NT2/D1 (cell line): Measurements from ENCODE around the gene ZNF385B.

ENCODE experiments used
- DNase-seq: peaks from one replicate; pipeline ENCODE4 v3.0.0-alpha.2; 2011; ENCODE audit warnings: low read depth, low spot score
- H3K27me3 ChIP-seq: 2 replicates; pipeline ENCODE4 v1.6.0; 2011; ENCODE audit warnings: mild to moderate bottlenecking; ENCODE audit not compliant: insufficient read length, insufficient read depth
- H3K36me3 ChIP-seq: 2 replicates; pipeline ENCODE4 v1.6.1; 2011; ENCODE audit warnings: mild to moderate bottlenecking, low read length, mixed read lengths; ENCODE audit not compliant: insufficient read depth, insufficient read length
- H3K4me1 ChIP-seq: 2 replicates; pipeline ENCODE4 v1.5.1; 2011; ENCODE audit not compliant: insufficient read depth, insufficient read length
- H3K4me3 ChIP-seq: 2 replicates; pipeline ENCODE4 v1.5.1; 2011; ENCODE audit warnings: low read depth; ENCODE audit not compliant: insufficient read length
- H3K9ac ChIP-seq: 2 replicates; pipeline ENCODE4 v1.6.0; 2011; ENCODE audit warnings: low read depth; ENCODE audit not compliant: insufficient read length
- H3K9me3 ChIP-seq: 2 replicates; pipeline ENCODE4 v1.5.1; 2011; ENCODE audit warnings: mild to moderate bottlenecking, low read length; ENCODE audit not compliant: insufficient read depth
- SUZ12 ChIP-seq: IDR thresholded peaks from 2 replicates; pipeline ENCODE4 v1.6.1; 2011; ENCODE audit not compliant: insufficient read length, insufficient read depth; ENCODE audit errors: extremely low read depth
- YY1 ChIP-seq: IDR thresholded peaks from 2 replicates; pipeline ENCODE4 v1.6.1; 2011; ENCODE audit not compliant: insufficient read length, insufficient read depth
- ZNF274 ChIP-seq: IDR thresholded peaks from 2 replicates; pipeline ENCODE4 v1.6.1; 2011; ENCODE audit warnings: mild to moderate bottlenecking, low read depth, low read length

Gene ZNF385B

DNA sequence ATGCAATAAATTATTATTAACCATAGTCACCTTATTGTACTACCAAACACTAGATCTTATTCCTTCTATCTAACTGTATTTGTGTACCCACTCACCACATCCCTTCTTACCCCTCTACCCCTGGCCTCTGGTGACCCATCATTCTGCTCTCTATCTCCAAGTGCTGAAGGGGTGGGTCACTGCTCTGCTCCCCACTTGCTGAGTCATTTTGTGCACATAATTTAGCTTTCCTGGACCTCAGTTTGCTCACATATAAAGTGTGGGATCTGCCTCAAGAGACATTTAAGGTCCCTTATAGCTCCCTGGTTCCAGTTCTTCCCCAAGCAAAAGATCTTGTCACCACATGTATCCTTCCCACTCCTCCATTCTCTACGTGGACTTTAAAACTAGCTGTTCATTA lies 169.4 kb downstream of the ZNF385B start:
- Histone ChIP-seq H3K4me3 (no peak overlapping the region), H3K9me3 (no peaks in the 10 kb centered on the region), H3K36me3 (no peaks in the 10 kb centered on the region), H3K9ac (no peak overlapping the region), H3K27me3 (no peaks in the 10 kb centered on the region), H3K4me1 (no peaks in the 10 kb centered on the region)
- TF ChIP-seq YY1: no peak
- no peak for TF ChIP-seq ZNF274
- TF ChIP-seq SUZ12: no peak
- no peak for DNase-seq

DNA sequence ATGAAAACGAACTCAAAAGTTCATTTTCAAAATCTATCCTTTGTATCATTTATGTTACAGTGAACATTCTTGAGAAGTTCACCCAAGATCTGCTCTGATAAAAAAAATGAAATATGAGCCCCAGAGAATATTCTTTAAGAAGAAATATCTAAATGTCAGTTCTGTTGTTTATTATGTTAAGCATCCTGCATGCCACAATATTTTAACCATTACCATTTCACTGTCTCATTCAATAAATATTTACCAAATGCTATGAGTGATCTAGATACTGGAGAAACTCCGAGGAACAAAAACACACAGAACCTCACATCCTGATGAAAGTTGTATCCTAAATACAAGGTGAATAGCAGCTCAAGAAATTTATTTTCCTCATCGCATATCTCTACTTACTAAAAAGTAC lies 170.2 kb downstream of the ZNF385B start:
- no peak for TF ChIP-seq ZNF274
- no peak for TF ChIP-seq YY1
- no peak for TF ChIP-seq SUZ12
- no peak for DNase-seq
- Histone ChIP-seq H3K4me1 (no peaks in the 10 kb centered on the region), H3K27me3 (no peaks in the 10 kb centered on the region), H3K9me3 (no peaks in the 10 kb centered on the region), H3K4me3 (no peak overlapping the region), H3K36me3 (no peaks in the 10 kb centered on the region), H3K9ac (no peak overlapping the region)

DNA sequence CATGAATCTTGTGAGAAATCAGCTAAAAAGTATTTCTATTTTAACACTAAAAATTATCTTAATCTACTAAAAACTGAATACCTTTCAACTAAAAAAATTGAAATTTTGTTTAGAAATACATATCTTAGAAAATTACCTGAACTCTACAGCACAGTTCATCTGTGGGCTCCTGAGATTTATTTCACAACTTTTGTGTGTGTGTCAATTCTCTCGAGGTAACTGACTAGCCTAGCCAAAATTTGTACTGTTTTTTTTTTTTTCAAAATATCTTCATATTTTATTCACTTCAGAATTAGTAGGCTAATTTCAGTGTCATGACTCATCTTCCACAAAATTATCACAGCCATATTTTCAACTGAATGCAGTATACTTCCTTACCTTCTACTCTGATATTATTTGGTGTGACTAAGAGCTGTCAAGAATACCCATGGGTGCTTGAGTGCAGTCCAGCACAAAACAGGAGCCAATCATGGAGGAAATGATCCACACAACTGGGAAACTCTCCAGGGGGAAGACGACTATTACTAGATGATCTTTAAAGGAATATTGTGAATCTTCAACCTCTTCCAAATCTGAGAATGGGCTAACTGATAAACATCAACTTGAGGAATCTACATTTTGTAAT lies 174.6 kb downstream of the ZNF385B start:
- no peak overlapping the region for H3K9ac ChIP-seq
- no peaks in the 10 kb centered on the region for H3K36me3 ChIP-seq
- TF ChIP-seq ZNF274 (no peak), SUZ12 (no peak), YY1 (no peak)
- H3K4me3 ChIP-seq: no peak overlapping the region
- H3K9me3 ChIP-seq: no peaks in the 10 kb centered on the region
- DNase-seq: no peak
- no peaks in the 10 kb centered on the region for H3K4me1 ChIP-seq
- no peaks in the 10 kb centered on the region for H3K27me3 ChIP-seq

DNA sequence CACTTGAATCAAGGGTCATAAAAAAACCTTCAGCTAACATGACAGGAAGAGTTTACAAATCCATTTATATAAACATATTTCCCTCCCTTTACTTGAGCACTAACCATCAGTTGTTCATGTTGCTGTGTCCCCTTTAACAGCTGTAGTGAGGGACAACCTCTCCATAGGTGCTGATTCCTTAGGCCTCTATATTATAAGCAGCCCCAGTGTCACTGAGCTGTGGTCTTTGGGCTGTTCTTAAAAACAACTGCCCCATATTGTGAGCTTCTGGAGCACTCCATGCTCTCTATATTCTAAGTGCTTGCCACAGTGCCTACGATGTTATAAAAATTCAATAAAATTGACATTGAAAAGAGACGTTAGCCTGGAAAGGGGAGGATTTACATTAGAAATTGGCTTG lies 175.3 kb downstream of the ZNF385B start:
- no peak for DNase-seq
- H3K27me3 ChIP-seq: no peaks in the 10 kb centered on the region
- H3K9ac ChIP-seq: no peak overlapping the region
- no peaks in the 10 kb centered on the region for H3K9me3 ChIP-seq
- no peaks in the 10 kb centered on the region for H3K36me3 ChIP-seq
- H3K4me1 ChIP-seq: no peaks in the 10 kb centered on the region
- H3K4me3 ChIP-seq: no peak overlapping the region
- TF ChIP-seq YY1 (no peak), ZNF274 (no peak), SUZ12 (no peak)

DNA sequence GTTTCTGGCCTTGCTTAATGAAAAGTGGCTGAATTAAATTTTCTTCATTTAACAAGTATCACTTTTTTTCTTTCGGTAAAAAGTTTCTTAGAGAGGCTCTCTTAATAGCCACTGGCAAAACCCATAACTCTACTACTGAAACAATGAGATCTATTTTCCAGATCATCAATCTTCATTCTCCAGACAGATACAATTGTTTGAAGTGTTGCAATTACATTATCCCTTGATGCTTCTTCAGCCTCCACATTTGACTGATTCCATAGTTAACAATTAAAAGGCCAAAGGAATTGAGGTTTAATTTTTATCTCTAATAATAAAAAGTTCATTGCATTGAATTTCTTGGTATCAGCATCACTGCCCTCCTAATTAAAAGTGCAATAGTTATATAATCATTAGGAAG lies 176.3 kb downstream of the ZNF385B start:
- Histone ChIP-seq H3K9me3 (no peaks in the 10 kb centered on the region), H3K4me3 (no peak overlapping the region), H3K27me3 (no peaks in the 10 kb centered on the region), H3K36me3 (no peaks in the 10 kb centered on the region), H3K4me1 (no peaks in the 10 kb centered on the region), H3K9ac (no peak overlapping the region)
- TF ChIP-seq ZNF274 (no peak), SUZ12 (no peak), YY1 (no peak)
- DNase-seq: no peak

DNA sequence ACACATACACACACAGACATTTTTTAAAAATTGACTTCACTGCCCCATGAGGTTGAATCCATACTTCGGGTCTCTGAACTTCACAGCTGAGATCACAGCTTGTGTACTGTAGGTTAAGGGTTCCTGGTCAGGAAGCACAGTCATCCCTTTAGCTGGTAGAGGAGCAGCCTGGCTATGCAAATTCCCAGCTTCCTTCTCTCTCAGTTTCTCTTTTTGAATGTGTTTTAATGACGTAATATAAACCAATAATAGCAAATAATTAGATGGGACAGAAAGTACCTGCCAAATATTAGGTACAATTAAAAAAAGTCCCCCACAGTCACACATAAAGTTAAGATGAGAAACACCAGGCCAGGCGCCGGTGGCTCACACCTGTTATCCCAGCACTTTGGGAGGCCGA lies 178.7 kb downstream of the ZNF385B start:
- H3K4me3 ChIP-seq: no peak overlapping the region

DNA sequence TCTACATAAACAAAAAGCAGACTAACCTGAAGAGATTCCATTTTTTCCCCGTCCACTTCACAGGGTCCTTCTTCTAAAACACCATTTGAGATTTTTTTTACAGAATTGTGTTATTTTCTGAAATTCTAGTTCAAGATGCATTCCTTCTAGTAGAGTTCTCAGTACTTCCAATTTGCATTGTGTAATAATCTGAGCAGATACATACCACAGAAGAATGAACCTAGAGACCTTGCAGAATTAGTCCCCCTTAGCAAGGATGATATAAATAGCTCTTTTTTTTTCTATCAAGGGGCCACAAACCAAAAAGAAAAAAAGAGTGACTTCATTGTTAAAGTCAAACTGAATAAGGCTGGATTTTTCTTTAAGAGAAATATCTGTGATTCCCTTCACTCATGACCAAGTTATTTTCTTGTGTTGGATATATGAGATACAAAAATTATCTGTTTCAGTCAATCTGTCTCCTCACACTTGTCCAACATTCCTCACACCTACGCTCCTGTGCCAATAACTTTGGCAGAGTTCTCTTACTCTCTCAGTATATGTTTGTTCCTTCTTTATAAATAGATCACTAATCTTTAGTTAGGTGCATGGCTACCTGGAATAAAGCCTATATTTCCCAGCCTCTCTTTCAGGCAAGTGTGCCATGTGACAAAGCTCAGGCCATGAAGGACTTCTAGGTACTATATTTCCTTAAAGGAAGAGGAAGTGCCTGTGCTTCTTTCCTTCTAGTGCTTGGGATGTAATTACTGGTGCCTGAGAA lies 183.5 kb downstream of the ZNF385B start:
- DNase-seq: no peak
- Histone ChIP-seq H3K27me3 (no peaks in the 10 kb centered on the region), H3K9me3 (no peaks in the 10 kb centered on the region), H3K9ac (no peak overlapping the region), H3K4me1 (no peaks in the 10 kb centered on the region), H3K36me3 (no peaks in the 10 kb centered on the region), H3K4me3 (no peak overlapping the region)
- TF ChIP-seq YY1 (no peak), SUZ12 (no peak), ZNF274 (no peak)

More for the DNA sequence above, 178.7 kb downstream of the ZNF385B start:
- TF ChIP-seq ZNF274 (no peak), SUZ12 (no peak), YY1 (no peak)
- no peaks in the 10 kb centered on the region for H3K27me3 ChIP-seq
- H3K4me1 ChIP-seq: no peaks in the 10 kb centered on the region
- H3K9me3 ChIP-seq: no peaks in the 10 kb centered on the region
- no peak for DNase-seq
- H3K9ac ChIP-seq: no peak overlapping the region
- no peaks in the 10 kb centered on the region for H3K36me3 ChIP-seq
